ENCODE data around the gene PER2.

- TF ChIP-seq CTCF (conservative IDR thresholded peaks at IDR 0.05; ENCODE audit: low read length) (no peak), EZH2phosphoT487 (IDR thresholded peaks at IDR 0.05; ENCODE audit: borderline replicate concordance, low read depth, low read length) (no peak)
Observed at GRCh38 chr2:238235856-238236255, 52.6 kb downstream of the PER2 start.
